ENCODE data around the gene GRIK1. TPM values are rescaled to one million over a fixed set of nuclear protein-coding genes. Genes with fewer than 3 reads are reported as not detected.

Gene GRIK1
- total RNA-seq, 2 donors from 2014 or later = 0.36 TPM; not detected in 1

GRCh38 chr21:29718081-29718815 lies 221.5 kb downstream of the GRIK1 start:
- H3K9me3 ChIP-seq = no peaks in the 10 kb centered on the region
- H3K4me1 ChIP-seq (replicated peaks) = no peaks in the 10 kb centered on the region
- no peak for DNase-seq (ENCODE audit: low spot score)
- no peak overlapping the region for H3K4me3 ChIP-seq
- H3K36me3 ChIP-seq = no peaks in the 10 kb centered on the region
- H3K27me3 ChIP-seq (replicated peaks; ENCODE audit: insufficient read depth) = no peaks in the 10 kb centered on the region
- 92% methylated on average over 3 of the region's 3 CpGs for WGBS
- intact Hi-C loops (cut with DNase I) = no loop called here
- H3K27ac ChIP-seq = no peak overlapping the region
- no peak for TF ChIP-seq POLR2AphosphoS5 (IDR thresholded peaks at IDR 0.05)
- no peak for TF ChIP-seq POLR2A (IDR thresholded peaks at IDR 0.05)
- TF ChIP-seq CTCF (IDR thresholded peaks at IDR 0.05) = no peak

GRCh38 chr21:29717659-29718058 lies 222.1 kb downstream of the GRIK1 start:
- DNase-seq (ENCODE audit: low spot score) = no peak

GRCh38 chr21:29716753-29717152 lies 223.0 kb downstream of the GRIK1 start:
- DNase-seq (ENCODE audit: low spot score) = no peak
- WGBS = 96% methylated on average over 2 of the region's 2 CpGs
- Histone ChIP-seq H3K36me3 (no peaks in the 10 kb centered on the region), H3K27ac (no peak overlapping the region), H3K4me3 (no peak overlapping the region), H3K9me3 (no peaks in the 10 kb centered on the region), H3K4me1 (replicated peaks) (no peaks in the 10 kb centered on the region), H3K27me3 (replicated peaks; ENCODE audit: insufficient read depth) (no peaks in the 10 kb centered on the region)
- TF ChIP-seq POLR2AphosphoS5 (IDR thresholded peaks at IDR 0.05) (no peak), POLR2A (IDR thresholded peaks at IDR 0.05) (no peak), CTCF (IDR thresholded peaks at IDR 0.05) (no peak)
- intact Hi-C loops (cut with DNase I) = no loop called here

More at GRCh38 chr21:29717659-29718058, 222.1 kb downstream of the GRIK1 start:
- intact Hi-C loops (cut with DNase I) = no loop called here
- no peaks in the 10 kb centered on the region for H3K4me1 ChIP-seq (replicated peaks)
- no peak overlapping the region for H3K4me3 ChIP-seq
- no peaks in the 10 kb centered on the region for H3K9me3 ChIP-seq
- TF ChIP-seq CTCF (IDR thresholded peaks at IDR 0.05) = no peak
- no peak for TF ChIP-seq POLR2AphosphoS5 (IDR thresholded peaks at IDR 0.05)
- no peak for TF ChIP-seq POLR2A (IDR thresholded peaks at IDR 0.05)
- no peaks in the 10 kb centered on the region for H3K36me3 ChIP-seq
- no peak overlapping the region for H3K27ac ChIP-seq
- H3K27me3 ChIP-seq (replicated peaks; ENCODE audit: insufficient read depth) = no peaks in the 10 kb centered on the region
- WGBS = 90% methylated on average over 1 of the region's 1 CpG

- no peaks in the 10 kb centered on the region for H3K27me3 ChIP-seq (replicated peaks; ENCODE audit: insufficient read depth)
- intact Hi-C loops (cut with DNase I) = no loop called here
- H3K4me1 ChIP-seq (replicated peaks) = no peaks in the 10 kb centered on the region
- H3K36me3 ChIP-seq = no peaks in the 10 kb centered on the region
- no peak overlapping the region for H3K27ac ChIP-seq
- DNase-seq (ENCODE audit: low spot score) = no peak
- 100% methylated on average over 2 of the region's 2 CpGs for WGBS
- TF ChIP-seq CTCF (IDR thresholded peaks at IDR 0.05) (no peak), POLR2A (IDR thresholded peaks at IDR 0.05) (no peak), POLR2AphosphoS5 (IDR thresholded peaks at IDR 0.05) (no peak)
- H3K9me3 ChIP-seq = no peaks in the 10 kb centered on the region
- no peak overlapping the region for H3K4me3 ChIP-seq
Observed at GRCh38 chr21:29715089-29715488, 224.7 kb downstream of the GRIK1 start.

- H3K27me3 ChIP-seq (replicated peaks; ENCODE audit: insufficient read depth) = no peaks in the 10 kb centered on the region
- DNase-seq (ENCODE audit: low spot score) = no peak
- TF ChIP-seq POLR2A (IDR thresholded peaks at IDR 0.05) = no peak
- TF ChIP-seq POLR2AphosphoS5 (IDR thresholded peaks at IDR 0.05) = no peak
- no peak for TF ChIP-seq CTCF (IDR thresholded peaks at IDR 0.05)
- no peak overlapping the region for H3K27ac ChIP-seq
- WGBS = 74% methylated on average over 2 of the region's 2 CpGs
- no peaks in the 10 kb centered on the region for H3K36me3 ChIP-seq
- no peak overlapping the region for H3K4me3 ChIP-seq
- H3K4me1 ChIP-seq (replicated peaks) = no peaks in the 10 kb centered on the region
- intact Hi-C loops (cut with DNase I) = no loop called here
- H3K9me3 ChIP-seq = no peaks in the 10 kb centered on the region
Observed at GRCh38 chr21:29712818-29713217, 227.0 kb downstream of the GRIK1 start.

All from prostate gland (tissue), 2 donors.